GM13977 (cell line): Measurements from ENCODE around the gene DIAPH1.
A peak's percentile ranks its signal among the peaks of the same experiment; 100 is the strongest.

Source experiments
- DNase-seq: peaks from one replicate; pipeline ENCODE4 v3.0.0; 2012; ENCODE audit warnings: low spot score
- in situ Hi-C: fragments of 300-500 bp; cut with MboI; formaldehyde crosslinking; loops from one replicate; pipeline ENCODE4 v1.12.0; 2022; ENCODE audit warnings: low sequenced_read_pairs, low pct_unique_long_range_greater_than_20kb, mixed read lengths, inconsistent platforms; ENCODE audit not compliant: unreplicated experiment
- TF ChIP-seq, protein P1 (sequence below): IDR thresholded peaks from 2 replicates; pipeline ENCODE4 v1.5.1; 2012; ENCODE audit warnings: mild to moderate bottlenecking, control low read depth; ENCODE audit not compliant: insufficient read depth; ENCODE audit errors: extremely low read depth, missing control alignments

DIAPH1 gene

DNA sequence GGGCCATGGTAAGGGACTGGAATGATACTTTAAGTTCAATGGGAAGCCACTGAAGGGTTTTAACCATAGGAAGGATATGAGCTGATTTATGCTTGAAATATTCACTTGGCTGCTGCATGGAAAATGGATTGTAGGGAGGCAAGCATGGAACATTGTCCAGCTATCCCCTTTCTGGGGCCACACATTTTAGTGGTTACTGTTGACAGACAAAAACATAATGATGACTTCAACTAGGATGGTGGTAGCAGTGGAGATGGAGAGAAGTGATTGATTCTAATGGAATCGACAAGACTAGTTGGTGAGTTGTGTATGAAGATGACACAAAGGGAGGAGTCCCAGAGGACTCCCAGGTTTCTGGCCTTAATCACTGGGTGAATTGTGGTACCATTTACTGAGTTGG is 38.6 kb upstream of the DIAPH1 start:
- in situ Hi-C loops: no loop called here
- no peak for DNase-seq
- TF ChIP-seq, protein P1, sequence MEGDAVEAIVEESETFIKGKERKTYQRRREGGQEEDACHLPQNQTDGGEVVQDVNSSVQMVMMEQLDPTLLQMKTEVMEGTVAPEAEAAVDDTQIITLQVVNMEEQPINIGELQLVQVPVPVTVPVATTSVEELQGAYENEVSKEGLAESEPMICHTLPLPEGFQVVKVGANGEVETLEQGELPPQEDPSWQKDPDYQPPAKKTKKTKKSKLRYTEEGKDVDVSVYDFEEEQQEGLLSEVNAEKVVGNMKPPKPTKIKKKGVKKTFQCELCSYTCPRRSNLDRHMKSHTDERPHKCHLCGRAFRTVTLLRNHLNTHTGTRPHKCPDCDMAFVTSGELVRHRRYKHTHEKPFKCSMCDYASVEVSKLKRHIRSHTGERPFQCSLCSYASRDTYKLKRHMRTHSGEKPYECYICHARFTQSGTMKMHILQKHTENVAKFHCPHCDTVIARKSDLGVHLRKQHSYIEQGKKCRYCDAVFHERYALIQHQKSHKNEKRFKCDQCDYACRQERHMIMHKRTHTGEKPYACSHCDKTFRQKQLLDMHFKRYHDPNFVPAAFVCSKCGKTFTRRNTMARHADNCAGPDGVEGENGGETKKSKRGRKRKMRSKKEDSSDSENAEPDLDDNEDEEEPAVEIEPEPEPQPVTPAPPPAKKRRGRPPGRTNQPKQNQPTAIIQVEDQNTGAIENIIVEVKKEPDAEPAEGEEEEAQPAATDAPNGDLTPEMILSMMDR: no peak

DNA sequence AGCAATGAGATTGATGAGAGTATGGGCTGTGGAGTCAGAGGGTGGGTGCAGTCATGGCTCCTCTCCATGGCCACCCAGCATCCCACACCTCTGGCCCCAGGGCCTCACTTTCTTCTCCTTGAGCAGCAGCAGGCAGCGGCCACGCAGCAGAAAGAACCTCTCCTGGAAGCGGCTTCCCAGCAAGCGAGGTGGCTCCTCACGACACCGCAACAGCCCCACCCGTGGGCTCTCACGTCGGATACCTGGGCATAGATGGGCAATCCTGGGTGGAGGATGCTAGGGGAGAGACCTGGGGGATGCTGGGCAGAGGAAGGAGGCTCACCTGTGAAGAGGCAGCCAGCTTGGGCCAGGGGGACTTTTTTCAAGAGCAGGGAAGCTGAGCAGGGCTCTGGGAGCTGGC is 37.6 kb upstream of the DIAPH1 start:
- TF ChIP-seq, protein P1: no peak
- in situ Hi-C loops: no loop called here
- DNase-seq: no peak

- TF ChIP-seq, protein P1: no peak
- in situ Hi-C loops: no loop called here
- no peak for DNase-seq
Observed at GRCh38 chr5:141655020-141655419, 36.2 kb upstream of the DIAPH1 start.

GRCh38 chr5:141654298-141654697 is 35.5 kb upstream of the DIAPH1 start:
- no peak for DNase-seq
- TF ChIP-seq, protein P1: no peak
- in situ Hi-C loops: no loop called here

- TF ChIP-seq, protein P1: no peak
- in situ Hi-C loops: no loop called here
Observed at GRCh38 chr5:141651728-141652105, 32.9 kb upstream of the DIAPH1 start.

GRCh38 chr5:141650851-141651727 is 32.3 kb upstream of the DIAPH1 start, which contains the start of gene FCHSD1:
TSS of gene FCHSD1 (minus strand) at chr5:141651418. CDS start at chr5:141651368, 50 bp downstream.
- TF ChIP-seq, protein P1: no peak
- DNase-seq: peak; percentile 99
- in situ Hi-C loops: no loop called here

More at GRCh38 chr5:141651728-141652105, 32.9 kb upstream of the DIAPH1 start:
- no peak for DNase-seq
